Hepatic stellate cell (primary cell): Measurements from ENCODE around the gene TFF1.

Source experiments
- DNase-seq: peaks from one replicate; pipeline ENCODE4 v3.0.0; 2011; ENCODE audit warnings: low spot score

Gene TFF1

DNA sequence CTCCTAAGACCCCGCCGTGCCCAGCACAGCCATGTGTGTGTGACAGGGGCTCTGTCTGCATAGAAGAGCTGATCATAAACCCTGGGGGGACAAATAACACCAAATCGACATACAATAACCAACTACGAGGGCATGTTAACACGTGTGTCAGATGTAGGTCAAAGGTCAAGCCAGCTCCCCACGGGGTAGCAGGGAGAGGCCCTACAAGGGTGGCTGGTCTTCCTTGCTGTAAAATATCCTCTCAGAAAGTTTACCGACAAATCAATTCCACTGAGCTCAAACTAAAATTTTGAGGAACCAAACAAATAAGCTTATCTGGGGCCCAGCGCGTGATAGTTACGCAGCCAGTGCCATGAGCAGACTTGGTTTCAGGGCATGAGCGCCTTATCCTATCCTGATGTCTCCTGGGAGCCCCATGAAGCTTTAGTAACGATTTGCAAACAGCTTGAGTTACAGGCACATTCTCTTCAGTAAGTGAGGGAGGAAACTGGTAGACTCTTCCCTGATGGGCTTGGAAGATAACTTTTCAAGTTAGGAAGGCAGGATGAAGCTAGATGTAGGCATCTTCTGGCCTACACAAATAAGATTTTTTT lies 32.2 kb upstream of the TFF1 start:
- DNase-seq, result no peak

DNA sequence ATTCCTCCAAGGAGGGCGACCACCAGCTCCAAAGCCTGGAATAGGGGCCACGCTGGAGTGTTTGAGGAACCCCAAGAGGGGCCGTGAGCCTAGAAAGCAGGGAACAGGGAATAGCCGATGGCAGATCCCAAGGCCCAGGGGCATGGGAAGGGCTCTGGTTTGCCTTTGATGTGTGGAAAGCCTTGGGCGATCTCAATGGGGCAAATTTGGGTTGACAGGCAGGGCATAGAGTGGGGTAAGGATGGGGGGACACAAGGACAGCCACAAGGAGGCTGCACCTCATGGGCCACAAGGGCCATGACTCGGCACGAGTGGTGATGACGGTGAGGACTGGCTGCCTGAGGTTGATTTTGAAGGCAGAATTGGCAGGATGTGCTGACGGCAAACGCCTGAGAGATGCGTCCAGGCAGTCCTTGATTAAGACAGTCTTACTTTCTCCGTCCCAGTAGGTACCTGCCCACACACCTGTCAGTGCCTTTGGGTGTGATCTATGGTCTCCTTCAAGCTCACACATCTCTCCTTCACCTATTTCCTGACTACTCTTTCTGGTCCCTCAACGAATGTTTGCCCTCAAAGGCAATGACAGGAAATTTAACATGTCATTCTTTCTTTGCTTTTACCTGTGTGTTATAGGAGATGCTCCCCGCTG lies 31.5 kb upstream of the TFF1 start:
- DNase-seq, result no peak

DNA sequence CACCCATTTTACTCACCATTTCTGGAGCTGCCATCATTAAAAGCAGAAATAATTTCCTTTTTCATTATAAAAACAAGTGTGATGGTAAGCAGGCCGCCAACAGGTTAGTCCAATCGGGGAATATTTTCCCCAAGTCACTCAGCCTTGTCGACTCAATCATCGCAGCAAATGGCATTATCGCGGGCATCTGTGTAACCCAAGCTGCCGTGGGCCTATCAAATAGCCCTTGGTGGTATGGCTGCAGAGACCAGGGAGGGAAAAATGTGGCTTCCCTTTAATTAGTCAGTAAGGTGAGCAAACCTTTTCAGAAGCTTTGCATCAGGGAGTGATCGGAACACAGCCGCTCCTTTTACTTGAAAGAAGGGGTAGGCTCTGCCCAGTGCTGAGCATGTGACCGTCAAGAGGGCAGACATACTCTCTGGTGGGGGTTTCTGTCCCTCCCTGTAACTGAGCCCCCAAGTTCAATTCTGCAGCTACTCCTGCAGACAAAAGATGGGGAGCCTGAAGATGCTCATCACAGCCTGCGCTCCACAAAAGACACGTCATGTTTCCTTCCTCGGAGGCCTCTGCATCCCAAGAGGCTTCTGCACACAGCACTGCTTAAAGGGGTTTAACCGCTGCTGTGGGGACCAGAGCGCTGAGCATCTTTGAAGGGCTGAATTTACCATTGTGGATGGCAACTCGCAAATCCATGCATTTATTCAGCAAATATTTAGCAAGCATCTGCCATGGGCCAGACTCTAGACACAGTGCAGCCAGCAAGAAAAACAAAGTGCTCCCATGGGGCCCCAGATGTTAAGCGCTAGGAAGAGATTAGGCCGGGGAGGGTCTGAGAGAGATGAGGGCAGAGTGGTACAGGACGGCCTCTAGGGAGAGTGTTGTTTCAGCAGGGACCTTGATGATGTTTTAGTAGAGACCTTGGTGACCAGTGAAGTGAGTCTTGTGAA lies 30.7 kb upstream of the TFF1 start:
- no peak for DNase-seq

DNA sequence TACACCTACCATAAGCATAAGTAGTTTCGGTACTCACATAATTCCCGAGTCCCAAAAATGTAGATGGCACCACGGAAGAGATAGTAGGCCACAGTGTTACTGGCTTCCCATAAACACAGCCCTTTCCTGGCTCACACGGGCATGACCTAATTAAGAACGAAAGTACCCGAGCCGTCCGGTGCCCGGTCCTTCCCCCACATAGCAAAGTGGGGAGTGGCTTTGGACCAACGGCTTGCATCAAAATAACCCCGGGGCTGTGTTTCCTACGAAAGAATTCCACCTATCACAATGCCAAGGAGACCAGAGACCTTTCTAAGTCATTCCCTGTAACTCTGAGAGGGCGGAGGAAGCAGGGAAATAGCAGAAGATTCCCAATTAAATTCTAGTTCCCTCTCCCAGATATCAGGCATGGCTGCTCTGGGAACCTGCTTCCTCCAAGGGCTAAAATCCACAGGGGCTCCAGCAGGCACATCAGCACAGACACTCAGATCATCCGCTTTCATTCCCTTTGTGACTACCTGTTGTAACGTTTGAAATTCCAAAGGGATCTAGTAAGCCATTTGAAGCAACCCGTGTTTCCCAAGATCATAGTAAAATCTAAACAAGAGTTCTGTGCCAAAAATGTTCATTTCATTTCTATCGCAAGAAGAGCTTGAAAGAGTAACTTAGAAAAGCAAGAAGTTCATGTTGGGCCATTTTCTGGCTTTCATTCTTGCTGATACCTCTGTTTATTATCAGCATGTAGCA lies 29.7 kb upstream of the TFF1 start, which contains the start of gene TMPRSS3:
TSS of gene TMPRSS3 (minus strand) at position 148 of the 747 bp plus-strand sequence. CDS start 635 bp downstream, outside the sequence.
- DNase-seq, result no peak

DNA sequence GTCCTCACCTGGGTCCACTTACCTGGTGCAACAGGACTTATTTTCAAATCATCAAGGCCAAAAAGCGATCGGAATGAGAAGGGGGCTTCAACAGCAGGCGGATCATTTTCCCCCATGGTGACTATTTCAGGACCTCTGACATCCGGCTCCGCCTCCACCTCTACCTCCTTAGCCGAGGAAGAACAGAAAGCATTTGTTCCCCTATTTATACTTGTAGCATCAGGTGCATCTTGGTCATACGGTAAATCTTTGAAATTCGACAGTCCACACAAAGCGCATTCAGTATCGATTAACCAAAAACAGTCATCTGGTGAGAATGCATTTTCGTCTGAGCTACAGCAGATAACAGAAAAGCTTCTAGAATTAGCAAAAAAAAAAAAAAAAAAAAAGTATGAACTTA lies 29.0 kb upstream of the TFF1 start:
- no peak for DNase-seq

DNA sequence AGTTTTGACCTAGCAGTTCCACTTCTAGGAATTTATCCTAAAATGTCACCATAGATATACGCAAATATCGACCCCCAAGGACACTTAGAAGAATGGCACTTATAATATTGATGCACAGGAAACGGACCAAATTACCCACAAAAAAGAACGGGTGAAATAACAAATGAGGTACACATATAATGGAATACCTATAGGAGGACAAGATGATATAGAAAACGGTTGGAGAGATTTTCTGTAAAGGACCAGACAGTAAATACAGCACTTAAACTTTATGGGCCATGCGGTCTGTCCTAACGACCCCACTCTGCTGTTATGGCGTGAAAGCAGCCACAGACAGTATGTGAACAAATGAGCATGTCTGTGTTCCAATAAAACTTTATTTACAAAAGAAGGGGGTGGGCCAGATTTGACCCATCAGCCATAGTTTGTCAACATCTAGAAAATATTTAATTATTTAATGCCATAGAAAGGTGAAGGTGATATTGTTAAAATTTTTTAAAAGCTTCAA lies 27.2 kb upstream of the TFF1 start:
- no peak for DNase-seq

DNA sequence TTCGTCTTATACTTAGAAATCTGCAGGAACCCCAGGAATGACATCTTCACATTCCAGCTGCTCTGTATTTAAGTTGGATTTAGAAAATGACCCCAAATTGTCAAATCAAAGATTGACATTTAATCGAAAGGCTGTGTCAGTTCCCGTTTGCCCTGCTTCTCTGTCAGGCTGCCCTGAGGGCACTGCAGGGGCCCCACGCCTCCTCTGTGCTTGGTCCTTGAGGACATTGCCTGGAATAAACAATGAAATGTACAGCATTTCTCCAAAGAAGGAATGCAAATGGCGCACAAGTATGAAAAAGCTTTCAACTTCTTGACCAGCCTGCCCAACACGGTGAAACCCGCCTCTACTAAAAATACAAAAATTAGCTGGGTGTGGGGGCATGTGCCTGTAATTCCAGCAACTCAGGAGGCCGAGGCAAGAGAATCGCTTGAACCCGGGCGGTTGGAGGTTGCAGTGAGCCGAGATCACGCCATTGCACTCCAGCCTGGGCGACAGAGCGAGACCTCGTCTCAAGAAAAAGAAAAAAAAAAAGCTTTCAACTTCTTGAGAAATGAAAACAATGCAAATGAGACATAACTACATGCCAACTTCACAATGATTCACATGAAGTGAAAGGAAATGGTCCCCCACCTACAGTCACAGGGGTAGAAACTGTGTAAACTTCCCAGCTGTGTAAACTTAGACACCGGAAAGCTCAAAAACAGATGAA lies 26.6 kb upstream of the TFF1 start:
- no peak for DNase-seq

DNA sequence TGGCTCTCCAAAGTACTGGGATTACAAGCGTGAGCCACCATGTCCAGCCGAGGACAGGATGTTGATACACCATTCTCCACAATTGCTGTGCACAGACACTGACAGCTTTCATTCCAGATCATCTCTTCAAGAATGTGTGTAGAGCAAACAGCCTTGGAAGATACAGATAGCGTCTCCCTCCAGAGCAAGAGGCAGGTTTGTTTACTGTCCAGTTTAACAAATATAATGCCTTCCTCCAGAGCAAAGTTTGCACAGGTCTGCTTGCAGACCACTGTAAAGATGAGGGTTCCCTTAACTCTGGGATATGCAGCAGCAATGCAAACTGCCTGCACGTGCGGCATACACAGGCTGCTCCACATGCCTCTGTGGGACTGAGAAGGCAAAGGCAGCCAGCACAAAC lies 25.0 kb upstream of the TFF1 start:
- DNase-seq, result no peak

DNA sequence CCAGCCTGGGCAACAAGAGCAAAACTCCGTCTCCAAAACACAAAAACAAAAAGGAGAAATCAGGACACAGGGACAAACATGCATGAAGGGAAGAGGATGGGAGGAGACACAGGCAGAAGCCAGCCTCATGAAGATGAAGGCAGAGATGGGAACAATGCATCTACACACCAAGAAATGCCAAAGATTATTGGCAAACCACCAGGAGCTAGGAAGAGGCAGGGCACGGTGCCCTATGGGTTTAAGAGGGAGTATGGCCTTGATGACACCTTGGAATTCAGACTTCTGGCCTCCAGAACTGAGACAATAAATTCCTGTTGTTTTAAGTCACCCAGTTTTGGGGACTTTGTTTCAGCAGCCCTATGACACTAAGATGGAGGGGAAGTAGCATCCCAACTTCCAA lies 24.4 kb upstream of the TFF1 start:
- no peak for DNase-seq

DNA sequence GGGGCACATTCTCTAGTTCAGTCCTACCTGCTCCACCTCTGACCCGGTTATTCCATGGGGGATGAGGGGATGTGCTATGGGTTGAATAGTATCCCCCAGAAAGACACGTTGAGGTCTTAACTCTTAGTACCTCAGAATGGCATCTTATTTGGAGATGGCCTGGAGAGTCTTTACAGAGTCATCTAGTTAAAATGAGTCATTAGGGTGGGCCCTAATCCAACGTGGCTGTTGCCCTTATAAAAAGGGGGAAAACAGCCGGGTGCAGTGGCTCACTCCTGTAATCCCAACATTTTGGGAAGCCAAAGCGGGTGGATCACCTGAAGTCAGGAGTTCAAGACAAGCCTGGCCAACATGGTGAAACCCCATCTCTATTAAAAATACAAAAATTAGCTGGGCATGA lies 23.9 kb upstream of the TFF1 start:
- DNase-seq, result no peak

DNA sequence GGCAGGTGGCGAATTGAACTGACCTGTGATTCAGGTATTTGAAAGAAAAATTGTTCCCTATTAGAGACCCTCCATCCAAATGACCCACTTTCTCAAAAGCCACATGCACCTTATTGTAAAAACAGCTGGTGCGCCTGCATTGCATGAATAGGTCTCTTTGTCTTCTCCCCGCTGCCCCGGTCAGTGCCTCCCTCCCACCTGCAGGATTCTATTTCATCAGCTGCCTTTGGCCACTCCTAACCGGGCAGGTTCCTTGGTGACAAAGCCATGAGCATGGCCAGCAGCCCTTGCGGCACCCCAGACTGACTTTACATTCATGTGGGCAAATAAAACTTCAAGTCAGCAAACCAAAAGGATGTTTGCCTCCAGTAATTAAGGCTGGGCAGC lies 23.1 kb upstream of the TFF1 start:
- DNase-seq, result no peak

DNA sequence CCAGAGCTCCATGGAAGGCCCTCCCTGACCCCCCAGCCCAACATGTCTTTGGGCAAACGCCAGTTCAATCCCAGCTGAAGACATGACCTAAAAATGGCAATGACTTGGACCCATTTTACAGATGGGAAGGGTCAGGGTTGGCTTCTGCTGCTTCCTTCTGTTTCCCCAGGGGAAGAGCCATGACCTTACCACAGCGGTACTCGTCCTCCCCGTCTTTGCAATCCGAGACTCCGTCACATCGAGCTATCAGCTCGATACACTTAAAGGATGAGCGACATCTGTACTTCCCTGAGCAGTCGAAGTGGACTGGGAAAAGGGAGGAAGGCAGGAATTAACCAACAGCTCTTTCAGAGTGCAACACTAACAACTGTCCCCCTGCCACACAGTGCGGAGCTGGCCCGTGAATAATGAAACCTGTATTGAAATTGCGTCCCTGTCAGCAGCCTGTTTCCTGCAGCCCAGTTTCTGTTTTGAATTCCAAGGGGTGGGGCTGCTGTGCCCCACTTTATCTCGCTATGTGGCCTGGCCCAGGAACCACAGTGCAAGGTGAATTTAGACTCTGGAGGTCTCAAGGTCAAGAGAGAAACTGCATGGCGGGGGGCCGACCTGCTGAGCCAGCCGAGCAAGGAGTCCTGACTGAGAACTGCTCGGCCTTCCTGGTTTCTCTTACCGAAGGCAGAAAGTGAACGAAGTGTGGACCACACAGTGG lies 22.6 kb upstream of the TFF1 start:
- no peak for DNase-seq

DNA sequence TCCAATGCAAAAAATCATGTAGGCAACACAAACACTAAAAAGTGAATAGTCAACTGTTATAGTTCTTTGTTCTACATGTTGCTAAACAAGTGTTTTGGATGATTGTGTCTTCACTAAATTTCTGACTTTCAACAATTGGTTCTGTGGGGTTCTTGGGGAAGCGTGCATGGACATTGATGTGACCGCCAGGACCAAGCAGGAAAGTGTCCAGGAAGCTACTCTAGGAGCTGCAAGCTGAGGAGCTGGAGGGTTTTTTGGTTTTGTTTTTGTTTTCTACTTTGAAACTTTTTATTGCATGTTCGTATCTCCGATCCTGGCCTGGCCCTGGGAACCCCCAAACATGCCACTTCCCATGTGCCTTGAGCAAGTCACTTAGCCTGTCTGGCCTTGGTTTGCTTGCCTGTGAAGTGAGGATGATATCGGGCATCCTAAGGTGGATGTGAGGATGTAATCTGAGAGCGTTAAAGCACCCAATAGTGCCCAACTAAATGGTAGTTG lies 21.6 kb upstream of the TFF1 start:
- DNase-seq, result no peak

DNA sequence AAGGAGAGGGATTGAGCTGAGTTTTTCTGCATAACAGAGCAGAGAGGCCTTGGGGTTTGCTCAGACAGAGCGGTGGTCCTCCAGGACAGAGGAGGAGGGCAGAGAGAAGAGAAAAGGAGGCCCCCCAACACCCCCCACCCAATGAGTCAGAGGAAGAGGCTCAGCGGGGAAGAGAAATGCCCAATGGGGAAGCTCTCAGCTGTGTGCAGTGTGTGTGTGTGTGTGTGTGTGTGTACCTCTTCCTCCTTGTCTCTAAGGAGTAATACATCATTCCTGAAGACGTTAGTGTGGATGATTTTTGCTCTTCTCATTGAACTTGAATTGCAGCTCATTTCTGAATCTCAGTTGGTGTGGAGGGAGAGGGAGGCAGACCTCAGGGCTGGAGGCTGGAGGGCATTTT lies 20.8 kb upstream of the TFF1 start:
- no peak for DNase-seq

DNA sequence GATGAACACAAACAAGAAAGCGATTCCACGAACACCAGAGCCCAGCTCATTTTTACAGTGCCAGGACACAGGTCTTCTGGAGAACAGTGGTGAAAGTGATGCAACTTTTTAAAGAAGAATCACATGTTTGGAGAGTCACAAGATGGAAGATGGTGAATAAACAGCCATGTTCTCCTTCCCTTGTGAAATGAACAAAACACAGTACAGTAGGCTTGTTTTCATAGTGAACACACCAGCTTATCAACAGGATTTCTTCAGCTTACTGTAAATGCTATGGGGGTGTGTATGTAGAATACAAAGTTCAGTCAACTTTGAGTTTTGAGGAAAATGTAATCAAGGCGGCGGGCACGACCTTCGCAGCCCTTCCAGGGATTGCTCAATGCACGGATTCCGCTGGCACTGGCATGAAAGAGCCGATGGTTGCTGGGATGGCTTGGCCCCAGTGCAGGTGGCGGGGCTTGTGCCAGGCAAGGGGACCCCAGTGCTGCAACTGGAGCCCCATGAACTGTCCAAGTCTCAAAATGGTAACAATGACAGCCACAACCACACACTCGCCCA lies 19.8 kb upstream of the TFF1 start:
- no peak for DNase-seq

DNA sequence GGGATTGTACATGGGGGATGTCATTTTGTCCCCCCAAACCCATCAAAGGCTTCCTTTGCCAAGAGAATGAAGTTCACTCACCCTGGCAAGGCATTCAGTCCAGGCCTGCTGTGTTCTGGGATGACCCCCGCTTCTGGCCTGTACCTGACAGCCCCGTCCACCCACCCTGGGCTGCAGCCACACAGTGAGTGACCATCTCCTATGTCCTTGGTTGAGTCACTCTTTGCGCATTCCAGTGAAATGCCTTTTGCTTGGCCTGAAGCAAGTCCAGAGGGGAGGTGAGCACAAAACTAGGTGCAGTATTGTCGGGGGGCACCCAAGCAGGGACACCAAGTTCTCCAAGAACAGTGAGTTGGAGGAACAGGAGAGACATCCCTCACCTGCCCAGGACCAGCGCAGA lies 19.3 kb upstream of the TFF1 start:
- no peak for DNase-seq

DNA sequence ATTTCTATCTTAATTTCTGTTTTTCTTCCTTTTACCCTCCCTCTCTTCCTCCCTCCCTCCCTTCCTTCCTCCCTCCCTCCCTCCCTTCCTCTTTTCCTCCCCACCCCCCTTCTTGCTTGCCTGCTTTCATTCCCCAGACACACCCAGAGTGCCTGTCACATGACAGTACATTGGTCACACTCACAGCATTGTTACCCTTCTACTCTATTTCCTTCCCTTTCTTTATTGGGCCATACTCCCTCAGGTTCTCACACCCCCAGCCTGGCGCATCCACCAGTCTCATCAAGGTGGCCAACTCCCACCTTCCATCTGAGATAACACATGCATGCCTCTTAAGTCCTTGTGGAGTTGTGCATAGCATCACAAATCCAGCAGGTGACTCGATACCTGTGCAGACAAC lies 18.7 kb upstream of the TFF1 start:
- DNase-seq, result no peak

DNA sequence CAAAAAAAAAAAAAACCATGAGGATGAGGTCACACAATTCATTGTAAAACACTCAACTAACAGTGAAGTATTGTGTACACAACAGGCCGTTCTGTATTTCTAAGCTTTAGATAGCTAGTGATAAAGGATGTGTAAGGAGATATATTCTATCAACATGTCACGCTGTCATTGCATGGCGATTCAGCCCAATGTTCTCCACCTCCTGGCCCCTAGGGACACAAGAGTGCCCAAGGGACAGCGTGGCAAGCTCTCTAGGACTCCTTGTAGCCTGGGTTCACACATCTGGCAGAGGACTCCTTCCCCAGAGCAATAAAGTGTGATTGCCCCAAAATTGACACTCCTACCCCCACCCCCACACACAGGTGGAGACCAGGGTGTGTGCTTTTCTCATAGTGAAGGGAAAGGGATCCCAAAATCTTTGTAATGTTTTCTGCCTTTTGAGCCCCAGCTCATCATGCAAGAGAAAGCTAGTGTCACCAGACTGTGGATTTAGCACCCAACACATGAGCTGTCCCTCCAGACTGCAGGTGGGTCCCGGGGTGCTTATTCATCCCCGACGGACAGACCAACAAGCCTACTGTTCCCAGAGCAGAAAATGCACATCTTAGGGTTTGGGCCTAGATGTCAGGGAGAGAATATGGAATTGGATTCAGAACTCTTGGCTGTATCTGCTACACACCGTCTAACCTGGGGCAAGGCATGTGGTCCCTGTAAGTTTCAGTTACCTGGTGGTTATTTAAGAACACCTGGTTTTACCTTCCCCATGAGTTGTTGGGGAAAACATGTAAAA lies 18.0 kb upstream of the TFF1 start:
- no peak for DNase-seq

DNA sequence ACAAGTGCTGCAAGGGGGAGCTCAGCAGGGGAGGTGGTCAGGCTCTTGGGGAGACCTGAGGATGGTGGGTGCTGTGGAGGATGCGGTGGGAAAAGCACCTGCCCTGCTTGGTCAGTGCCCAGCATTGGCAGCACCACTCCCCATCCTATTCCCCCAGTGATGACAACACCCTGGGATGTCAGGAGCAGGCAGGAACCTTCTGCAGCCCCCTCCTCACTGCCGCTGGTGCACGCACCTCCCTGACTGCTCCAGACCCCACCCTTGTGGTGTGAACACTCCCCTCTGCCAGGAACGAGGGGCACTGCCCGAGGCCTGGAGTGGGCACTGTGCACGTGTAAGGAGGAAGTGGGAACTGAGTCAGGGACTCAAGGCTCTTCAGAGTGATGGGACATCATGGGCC lies 17.0 kb upstream of the TFF1 start:
- no peak for DNase-seq

DNA sequence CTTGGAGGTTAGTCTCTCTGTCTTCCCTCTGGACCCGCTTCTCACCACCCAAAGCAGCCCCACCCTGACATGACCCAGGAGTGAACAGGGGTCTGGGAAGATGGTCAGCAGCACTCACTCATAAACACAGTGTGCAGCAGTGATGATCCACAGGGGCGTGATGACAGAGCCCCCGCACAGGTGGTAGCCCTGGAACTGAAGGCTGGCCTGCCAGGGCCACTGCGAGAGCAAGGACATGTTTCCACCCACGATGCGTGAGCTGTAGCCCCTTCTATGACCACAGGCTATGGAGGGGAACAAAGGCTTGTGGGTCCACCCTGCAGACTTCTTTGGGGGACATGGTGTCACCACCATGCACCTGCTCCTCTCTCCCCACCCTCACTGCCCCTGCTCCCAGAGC lies 16.6 kb upstream of the TFF1 start:
- no peak for DNase-seq
